Neural crest cell (in vitro differentiated cells): ENCODE measurements around the gene GINS2. TPM values are rescaled to one million over a fixed set of nuclear protein-coding genes. Genes with fewer than 3 reads are reported as not detected.
A peak's percentile ranks its signal among the peaks of the same experiment; 100 is the strongest.

Experiments used
- DNase-seq: peaks from one replicate; pipeline ENCODE4 v3.0.0; 2021; ENCODE audit warnings: low read depth, mixed read lengths, low spot score
- H3K27ac Mint-ChIP-seq: one replicate; pipeline ENCODE4 v1.8.0; 2021; ENCODE audit warnings: mild to moderate bottlenecking, mixed read lengths; ENCODE audit not compliant: unreplicated experiment
- H3K27me3 Mint-ChIP-seq: 2 replicates; pipeline ENCODE4 v1.8.0; 2021; ENCODE audit warnings: low read depth, mild to moderate bottlenecking, mixed read lengths
- H3K36me3 Mint-ChIP-seq: 2 replicates; pipeline ENCODE4 v1.8.0; 2021; ENCODE audit warnings: low read depth, mild to moderate bottlenecking, mixed read lengths
- H3K4me1 Mint-ChIP-seq: 2 replicates; pipeline ENCODE4 v1.8.0; 2021; ENCODE audit warnings: mixed read lengths
- H3K4me3 Mint-ChIP-seq: one replicate; pipeline ENCODE4 v1.8.0; 2021; ENCODE audit warnings: mild to moderate bottlenecking, mixed read lengths
- H3K9me3 Mint-ChIP-seq: 2 replicates; pipeline ENCODE4 v1.8.0; 2021; ENCODE audit warnings: mixed read lengths
- CTCF ChIP-seq: fragments of 200-600 bp; sonication (generic); conservative IDR thresholded peaks from 2 replicates; pipeline ENCODE4 v1.5.0; 2021; ENCODE audit warnings: antibody characterized with exemption, mild to moderate bottlenecking
- total RNA-seq: library from RNA; stranded (reverse); gene quantifications from 2 replicates; pipeline ENCODE4 v1.2.1, GENCODE V29; 2021

The GINS2 gene
- total RNA-seq, 1 donor from 2014 or later, result 82.2 TPM

DNA sequence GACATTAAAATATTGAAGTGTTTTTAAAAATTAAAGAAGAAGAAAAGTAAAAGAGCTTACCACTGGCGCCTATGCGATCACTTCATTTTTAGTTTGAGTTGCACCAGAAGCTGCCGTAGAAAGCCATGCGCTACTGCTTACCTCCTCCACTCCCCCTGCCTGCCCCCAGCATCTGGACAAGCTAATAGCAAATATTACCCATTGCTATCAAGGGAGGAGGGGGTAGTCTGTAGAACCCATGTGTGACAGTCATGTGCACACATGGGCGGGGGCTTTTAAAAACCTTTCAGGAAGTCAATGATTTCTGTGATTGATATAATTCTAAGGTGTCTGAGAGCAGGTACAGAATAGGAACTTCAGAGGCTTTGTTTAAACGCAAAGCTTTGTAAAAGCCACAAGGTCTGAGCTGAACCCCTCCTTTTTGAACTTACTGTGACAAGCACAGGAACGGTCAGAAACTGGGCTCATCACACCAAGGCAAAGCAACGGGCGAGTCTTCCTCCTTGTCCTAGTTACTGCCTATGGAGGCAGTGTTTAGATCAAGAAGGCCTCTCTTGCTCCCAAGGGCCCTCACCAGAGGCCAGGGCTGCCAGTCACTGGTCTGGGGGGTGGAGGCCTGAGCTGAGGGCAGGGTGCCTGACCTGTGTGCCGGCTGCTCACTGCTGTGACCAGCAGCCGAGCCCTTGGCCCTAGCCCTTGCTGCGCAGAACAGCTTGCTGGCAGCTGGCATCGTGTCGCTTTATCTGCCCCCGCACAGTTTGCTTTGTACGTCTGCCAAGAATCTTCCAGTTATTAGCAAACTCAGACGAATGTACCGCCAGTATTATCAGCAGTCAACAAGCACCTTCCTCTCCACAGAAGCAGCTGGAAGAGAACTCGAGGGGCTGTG, 15.0 kb downstream of the GINS2 start:
- no peak overlapping the region for H3K4me3 Mint-ChIP-seq
- H3K27ac Mint-ChIP-seq, result peak overlapping the region; percentile 53
- H3K27me3 Mint-ChIP-seq, result no peaks in the 10 kb centered on the region
- TF ChIP-seq CTCF, result no peak
- DNase-seq, result no peak
- H3K36me3 Mint-ChIP-seq, result peaks cover 15% of the 10 kb centered on the region
- H3K9me3 Mint-ChIP-seq, result no peaks in the 10 kb centered on the region
- H3K4me1 Mint-ChIP-seq, result no peaks in the 10 kb centered on the region

DNA sequence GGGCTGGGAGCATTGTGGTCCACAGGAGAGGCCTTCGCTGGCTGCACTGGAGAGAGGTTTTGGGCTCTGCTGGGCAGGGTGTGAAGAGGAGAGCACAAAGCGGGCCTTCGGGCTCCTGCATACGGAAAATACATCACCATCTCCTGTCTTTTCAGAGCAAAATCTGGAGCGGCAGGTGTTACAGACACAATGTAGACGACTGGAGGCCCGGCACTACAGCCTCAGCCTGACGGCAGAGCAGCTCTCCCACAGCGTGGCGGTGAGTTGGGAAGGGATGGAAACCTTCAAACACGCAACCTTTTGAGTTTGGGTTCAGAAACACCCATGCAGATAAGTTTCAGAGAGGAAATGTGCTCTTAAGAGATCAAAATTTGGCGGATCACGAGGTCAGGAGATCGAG, 17.9 kb downstream of the GINS2 start:
- H3K4me1 Mint-ChIP-seq, result no peaks in the 10 kb centered on the region
- DNase-seq, result no peak
- H3K4me3 Mint-ChIP-seq, result no peak overlapping the region
- H3K27me3 Mint-ChIP-seq, result no peaks in the 10 kb centered on the region
- no peaks in the 10 kb centered on the region for H3K9me3 Mint-ChIP-seq
- H3K36me3 Mint-ChIP-seq, result peaks cover 23% of the 10 kb centered on the region
- no peak for TF ChIP-seq CTCF
- peak overlapping the region; percentile 82 for H3K27ac Mint-ChIP-seq

GRCh38 chr16:85668676-85669424, 19.9 kb downstream of the GINS2 start:
- no peak overlapping the region for H3K4me3 Mint-ChIP-seq
- no peak for TF ChIP-seq CTCF
- no peak for DNase-seq
- H3K27me3 Mint-ChIP-seq, result peaks cover 7% of the 10 kb centered on the region
- no peak overlapping the region for H3K27ac Mint-ChIP-seq
- H3K4me1 Mint-ChIP-seq, result peaks cover 3% of the 10 kb centered on the region
- H3K9me3 Mint-ChIP-seq, result no peaks in the 10 kb centered on the region
- H3K36me3 Mint-ChIP-seq, result peaks cover 28% of the 10 kb centered on the region

- no peak for TF ChIP-seq CTCF
These were observed 20.8 kb downstream of the GINS2 start for GRCh38 chr16:85667841-85668413.

DNA sequence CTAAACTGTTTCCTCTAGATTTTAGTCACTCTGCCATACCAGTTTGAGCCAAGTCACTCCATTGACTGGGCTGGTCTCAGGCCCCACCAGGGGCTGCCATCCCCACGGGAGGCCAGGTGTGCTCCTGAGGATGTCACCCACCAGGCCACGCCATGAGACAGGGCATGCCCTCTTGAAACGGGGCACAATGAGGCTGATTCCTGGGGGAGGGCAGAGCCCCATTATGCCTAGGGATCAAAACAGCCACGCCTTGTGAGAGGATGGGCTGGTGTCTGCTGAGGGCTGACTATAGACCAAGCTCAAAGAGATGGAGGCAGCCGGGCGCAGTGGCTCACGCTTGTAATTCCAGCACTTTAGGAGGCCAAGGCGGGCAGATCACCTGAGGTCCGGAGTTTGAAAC, 21.5 kb downstream of the GINS2 start:
- Mint-ChIP-seq H3K9me3 (no peaks in the 10 kb centered on the region), H3K4me3 (no peak overlapping the region), H3K27me3 (peaks cover 11% of the 10 kb centered on the region), H3K27ac (no peak overlapping the region), H3K36me3 (peaks cover 28% of the 10 kb centered on the region), H3K4me1 (peaks cover 14% of the 10 kb centered on the region)
- DNase-seq, result no peak
- no peak for TF ChIP-seq CTCF

More at GRCh38 chr16:85667841-85668413, 20.8 kb downstream of the GINS2 start:
- Mint-ChIP-seq H3K27ac (no peak overlapping the region), H3K9me3 (no peaks in the 10 kb centered on the region), H3K36me3 (peaks cover 28% of the 10 kb centered on the region), H3K4me1 (peaks cover 8% of the 10 kb centered on the region), H3K27me3 (peaks cover 8% of the 10 kb centered on the region), H3K4me3 (no peak overlapping the region)
- no peak for DNase-seq
